NCI-H446 (cell line): ENCODE data around the gene MAMDC2.
"Not testable (repeated sequence)": the region's sequence is repeated elsewhere in the genome, so short reads cannot be mapped to it uniquely, and the experiment has no call there.

ENCODE experiments used
- DNase-seq, 2 experiments: peaks; one replicate each; lab custom pipeline; 2025; lab: John Stamatoyannopoulos, UW

MAMDC2 gene

DNA sequence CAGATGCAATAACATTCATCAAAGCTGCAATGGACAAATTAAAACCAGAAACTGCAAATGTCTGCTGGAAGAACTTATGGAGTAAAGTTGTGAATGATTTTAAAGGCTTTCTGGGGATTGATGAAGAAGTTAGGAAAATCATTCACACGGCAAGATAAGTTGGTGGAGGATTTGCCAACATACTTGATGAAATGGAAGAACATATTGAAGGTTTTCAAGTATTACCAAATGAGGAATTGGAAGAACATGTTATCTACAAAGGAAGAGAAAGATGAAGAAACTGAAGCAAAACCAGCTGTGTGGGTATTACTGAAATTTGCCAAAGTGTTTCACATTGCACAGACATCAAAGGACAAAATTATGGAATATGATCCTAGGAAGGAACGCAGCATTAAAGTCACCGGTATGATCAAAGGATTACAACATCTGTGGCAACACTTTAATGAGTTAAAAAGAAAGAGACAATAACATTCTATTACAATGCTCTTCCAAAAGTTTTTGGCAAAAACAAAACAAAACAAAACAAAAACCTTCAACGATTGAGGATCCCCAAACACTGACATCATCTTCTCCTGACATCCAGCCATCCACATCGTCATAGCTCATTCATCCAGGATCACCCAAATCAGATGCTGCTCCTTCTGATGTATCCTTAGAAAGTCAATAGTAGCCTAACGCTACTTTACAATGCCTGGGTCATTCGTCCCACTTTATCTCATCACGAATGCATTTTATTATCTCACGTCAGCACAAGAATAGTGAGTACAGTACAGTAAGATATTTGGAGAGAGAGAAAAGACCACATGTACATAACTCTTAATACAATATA is 153.8 kb downstream of the MAMDC2 start:
- no peak for DNase-seq

DNA sequence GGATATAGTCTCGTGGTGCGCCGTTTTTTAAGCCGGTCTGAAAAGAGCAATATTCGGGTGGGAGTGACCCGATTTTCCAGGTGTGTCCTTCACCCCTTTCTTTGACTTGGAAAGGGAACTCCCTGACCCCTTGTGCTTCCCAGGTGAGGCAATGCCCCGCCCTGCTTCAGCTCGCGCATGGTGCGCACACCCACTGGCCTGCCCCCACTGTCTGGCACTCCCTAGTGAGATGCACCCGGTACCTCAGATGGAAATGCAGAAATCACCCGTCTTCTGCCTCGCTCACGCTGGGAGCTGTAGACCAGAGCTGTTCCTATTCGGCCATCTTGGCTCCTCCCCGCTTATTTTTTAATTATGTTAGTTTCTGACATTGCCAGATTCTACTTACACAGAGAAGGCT is 161.1 kb downstream of the MAMDC2 start:
- not testable (repeated sequence) for DNase-seq

DNA sequence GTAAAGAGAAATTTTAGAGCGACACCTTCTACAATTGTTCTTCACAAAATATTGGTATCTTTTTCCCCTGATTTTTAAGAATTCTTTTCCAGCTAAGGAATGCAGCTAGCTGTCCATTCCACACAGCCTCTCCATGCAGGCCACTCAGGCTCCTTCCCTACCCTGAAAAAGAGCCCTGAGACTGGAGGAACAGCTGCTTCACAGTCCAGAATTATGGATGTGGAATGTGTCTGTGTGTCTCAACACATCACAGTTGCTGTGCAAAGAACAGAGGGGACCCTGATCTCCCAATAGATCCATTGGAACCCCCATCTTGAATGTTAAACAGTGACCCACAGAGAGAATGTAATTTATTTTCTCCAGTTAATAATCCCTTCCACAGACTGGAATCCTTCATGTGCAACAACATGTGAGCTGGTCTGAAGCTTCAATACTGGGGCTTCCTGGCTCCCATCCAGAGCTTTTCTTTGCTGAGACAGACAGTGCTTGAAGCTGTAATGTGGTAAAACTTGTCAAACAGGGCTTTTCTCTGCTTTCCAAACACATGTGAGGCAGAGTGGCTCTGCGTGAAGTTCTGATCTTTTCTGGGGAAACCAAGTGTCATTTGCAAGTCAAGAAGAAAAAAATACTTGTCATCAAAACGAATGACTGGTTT is 161.8 kb downstream of the MAMDC2 start:
- no peak for DNase-seq

DNA sequence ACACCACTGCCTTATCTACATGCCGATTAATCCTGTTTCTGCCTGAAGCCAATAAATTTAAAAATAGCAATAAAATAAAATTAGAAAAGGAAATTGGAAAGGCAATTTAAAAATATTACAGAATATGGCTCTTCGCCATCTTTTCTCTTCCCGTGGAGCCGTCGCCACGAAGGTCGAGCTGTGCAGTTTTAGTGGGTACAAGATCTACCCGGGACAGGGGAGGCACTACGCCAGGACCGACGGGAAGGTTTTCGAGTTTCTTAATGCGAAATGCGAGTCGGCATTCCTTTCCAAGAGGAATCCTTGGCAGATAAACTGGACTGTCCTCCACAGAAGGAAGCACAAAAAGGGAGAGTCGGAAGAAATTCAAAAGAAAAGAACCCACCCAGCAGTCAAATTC is 173.4 kb downstream of the MAMDC2 start:
- DNase-seq: no peak

DNA sequence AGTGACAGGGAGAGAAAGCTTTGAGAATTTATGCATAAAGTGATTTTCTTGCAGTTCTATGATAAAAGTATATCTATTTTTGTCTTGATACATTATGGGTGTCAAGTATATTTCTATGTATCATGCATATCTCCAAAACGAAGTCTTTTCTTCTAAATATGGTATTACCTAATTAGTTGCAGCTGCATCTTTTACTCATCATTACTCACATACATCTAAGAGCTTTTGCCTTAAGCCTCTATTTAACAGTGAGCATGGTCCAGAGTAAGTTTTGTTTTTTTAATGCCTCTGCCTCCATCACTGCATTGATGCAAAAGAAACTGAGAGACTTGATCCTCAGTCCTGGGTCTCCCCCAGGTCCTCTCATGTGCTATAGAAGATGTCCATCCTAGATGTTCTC is 175.1 kb downstream of the MAMDC2 start:
- DNase-seq: no peak

DNA sequence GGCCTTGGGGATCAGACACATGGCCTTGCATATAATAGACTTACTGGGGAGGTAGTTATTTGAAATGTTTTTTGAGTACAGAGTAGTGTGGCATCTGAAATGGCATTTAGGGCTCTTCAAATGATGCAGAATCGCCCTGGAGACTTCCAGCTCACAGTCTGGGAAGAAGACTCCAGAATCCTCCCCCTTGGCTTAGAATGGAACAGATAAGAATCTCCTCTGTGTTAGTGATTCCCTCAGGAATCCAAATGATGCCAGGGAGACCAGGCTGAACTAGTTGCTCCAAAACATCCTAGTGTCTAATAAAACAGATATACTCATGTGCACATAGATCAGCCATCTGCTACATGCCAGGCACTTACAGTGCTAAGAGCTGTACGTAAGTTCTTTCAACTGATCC is 176.6 kb downstream of the MAMDC2 start:
- DNase-seq: no peak

DNA sequence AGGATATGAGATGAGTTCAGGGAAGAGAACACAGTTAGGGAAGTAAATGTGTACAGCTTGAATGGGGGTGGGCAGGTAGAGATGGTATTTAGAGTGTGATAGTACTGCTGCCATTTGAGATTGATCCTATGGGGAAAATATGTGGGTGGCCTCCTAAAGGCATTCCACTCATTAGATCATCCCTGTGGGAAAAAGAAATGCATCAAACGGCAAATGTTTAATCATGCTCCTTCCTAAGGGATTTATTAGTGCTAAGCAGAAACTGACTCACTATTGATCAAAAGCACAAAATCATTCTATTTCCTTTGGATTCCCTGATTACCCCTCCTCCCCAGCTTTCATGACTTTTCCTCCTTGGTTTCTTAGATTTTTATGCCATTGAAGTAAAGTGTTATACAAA is 178.7 kb downstream of the MAMDC2 start:
- no peak for DNase-seq

DNA sequence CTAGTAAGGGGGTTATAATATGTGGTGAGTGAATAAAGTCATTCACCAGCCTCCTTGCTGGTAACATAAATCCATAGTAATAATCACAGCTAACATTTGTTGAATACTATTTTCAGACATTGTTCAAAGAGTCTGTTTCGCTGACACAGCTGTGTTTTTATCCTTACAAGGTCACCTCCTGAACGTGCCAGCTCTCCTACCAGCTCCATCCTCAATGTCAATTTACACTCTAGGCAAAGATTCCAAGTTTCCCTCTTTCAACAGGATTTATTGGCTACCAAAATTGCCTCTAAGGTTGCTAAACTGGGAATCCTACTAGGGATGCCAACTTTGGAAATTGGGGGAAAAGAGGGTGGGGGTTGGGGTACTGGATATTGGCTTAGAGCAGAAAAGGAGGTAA is 184.5 kb downstream of the MAMDC2 start:
- DNase-seq: peak in 1 of 2 experiments; percentile 38

DNA sequence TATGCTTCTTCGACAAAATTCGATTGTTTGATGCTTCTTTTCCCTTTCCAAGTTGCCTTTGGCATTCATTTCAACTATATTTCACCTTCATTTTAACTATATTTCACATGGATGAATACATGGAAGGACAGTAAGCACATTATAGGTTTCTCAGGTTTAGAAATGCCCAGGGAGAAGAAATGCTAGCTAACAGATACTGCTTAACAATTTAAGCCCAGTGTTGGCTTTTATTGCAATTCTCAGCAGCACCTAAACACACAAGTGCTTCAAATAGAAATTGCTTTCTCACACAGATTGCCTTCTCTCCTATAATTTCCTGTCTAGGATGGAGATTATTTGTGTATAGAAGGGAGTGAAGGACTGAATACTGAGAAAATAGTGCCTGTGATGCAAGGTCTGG is 185.0 kb downstream of the MAMDC2 start:
- DNase-seq: no peak

DNA sequence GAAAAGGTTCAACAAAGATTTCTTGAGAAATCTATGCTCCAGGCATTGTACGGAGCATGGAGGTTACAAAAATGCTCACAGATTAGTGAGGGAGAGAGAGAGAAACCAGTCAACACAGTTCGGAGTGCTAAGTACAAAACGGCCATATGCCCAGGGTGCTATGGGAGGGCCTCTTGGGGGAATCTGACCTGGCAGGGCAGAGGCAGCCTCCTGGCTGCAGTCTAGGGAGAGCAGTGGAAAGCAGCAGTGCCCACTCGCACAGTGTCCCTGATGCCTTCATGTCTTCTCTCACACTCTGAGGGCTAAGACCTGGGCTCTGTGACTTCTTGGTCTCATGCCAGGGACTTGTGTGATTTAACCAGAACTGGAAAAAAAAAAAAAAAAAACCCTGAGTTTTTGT is 185.4 kb downstream of the MAMDC2 start:
- DNase-seq: peak in 1 of 2 experiments; percentile 32

DNA sequence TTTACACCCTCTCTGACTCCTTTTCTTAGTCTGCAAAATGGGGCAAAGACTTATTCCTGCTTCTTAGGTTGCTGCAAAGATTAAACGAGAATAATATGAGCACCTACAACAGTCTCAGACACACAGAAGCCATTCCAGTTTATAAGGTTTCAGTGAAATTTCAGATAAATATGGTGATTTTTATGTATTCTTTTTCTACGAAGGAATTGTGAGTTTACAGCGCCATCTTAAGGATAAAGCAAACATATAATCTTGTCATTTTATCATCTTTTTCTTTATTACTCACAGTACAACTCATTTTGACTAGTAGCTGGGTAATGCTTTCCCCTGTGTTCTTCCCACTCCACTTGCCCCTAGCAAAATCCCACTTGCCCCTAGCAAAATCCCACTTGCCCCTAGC is 185.9 kb downstream of the MAMDC2 start:
- DNase-seq: peak; percentile 9 to 51

DNA sequence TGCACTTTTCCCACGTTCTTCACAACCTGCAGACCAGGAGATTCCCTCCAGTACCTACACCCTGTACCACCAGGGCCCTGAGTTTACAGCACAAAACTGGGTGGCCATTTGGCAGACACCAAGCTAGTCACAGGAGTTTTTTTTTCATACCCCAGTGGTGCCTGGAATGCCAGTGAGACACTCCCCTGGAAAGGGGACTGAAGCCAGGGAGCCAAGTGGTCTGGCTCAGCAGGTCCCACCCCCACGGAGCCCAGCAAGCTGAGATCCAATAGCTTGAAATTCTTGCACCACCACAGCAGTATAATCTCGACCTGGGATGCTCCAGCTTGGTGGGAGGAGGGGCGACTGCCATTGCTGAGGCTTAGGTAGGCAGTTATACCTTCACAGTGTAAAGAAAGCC is 188.8 kb downstream of the MAMDC2 start:
- DNase-seq: no peak

DNA sequence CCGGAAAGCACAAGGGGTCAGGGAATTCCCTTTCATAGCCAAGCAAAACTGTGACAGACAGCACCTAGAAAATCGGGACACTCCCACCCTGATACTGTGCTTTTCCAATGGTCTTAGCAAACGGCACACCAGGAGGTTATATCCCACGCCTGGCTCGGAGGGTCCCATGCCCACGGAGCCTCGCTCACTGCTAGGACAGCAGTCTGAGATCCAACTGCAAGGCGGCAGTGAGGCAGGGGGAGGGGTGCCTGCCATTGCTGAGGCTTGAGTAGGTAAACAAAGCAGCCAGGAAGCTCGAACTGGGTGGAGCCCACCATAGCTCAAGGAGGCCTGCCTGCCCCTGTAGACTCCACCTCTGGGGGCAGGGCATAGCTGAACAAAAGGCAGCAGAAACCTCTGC is 190.6 kb downstream of the MAMDC2 start:
- not testable (repeated sequence) for DNase-seq

DNA sequence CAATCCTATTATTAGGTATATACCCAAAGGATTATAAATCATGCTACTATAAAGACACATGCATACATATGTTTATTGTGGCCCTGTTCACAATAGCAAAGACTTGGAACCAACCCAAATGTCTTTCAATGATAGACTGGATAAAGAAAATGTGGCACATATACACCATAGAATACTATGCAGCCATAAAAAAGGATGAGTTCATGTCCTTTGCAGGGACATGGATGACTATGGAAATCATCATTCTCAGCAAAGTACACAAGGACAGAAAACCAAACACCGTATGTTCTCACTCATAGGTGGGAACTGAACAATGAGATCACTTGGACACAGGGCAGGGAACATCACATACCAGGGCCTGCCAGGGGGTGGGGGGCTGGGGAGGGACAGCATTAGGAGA is 202.3 kb downstream of the MAMDC2 start:
- not testable (repeated sequence) for DNase-seq

DNA sequence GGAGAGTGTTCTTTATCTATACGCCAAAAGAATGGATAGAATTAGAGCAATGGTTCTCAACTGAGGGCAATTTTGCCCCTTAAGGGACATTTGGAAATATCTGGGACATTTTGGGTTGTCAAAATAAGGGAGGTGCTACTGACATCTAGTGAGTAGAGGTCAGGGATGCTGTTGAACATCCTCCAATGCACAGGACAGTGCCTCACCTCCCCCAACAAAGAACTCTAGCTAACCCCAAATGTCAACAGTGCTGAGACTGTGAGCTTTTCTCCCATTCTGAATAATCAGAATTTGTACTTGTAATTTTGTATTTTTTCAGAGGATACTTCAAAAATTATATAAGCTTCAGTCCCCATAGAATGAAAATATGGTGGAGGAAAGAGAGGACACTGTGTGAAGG is 206.6 kb downstream of the MAMDC2 start:
- no peak for DNase-seq

DNA sequence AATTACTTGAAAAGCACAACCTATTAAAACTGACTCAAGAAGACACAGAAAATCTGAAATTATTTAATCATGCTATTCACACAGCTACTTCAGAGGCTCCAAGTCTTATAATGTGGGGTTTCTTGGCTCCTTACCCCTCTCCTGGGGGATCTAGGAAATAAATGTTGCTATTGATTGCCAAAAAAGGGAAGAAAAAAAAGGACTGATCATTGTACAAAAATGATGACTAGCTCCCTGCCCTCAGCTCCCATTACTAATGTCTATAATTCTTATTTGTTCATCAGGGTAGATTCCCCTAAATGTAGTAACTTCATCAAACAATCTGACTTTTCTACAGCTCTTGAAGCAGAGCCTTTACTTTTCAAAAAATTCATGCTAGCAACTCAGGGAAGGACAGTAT is 211.8 kb downstream of the MAMDC2 start:
- DNase-seq: no peak

DNA sequence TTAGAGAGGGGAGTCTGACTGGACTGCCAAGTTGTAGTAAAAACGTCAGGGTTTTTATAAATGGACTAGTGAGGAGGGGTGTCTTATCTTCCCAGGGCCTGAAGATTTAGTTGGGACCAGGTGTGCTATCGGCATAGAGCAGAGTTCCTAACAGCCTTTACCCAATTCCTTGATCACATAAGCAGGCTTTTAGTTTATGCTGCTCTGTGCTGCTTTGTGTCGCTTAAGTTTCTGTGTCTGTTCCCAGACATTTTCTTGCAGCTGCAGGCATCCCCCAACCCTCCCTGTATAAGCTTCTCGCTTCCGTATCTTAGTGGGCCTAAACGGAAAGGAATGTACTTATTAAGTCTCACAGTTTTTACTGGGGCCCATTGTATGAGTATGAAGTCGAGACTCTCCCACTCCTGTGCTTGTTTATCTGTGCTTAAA is 212.5 kb downstream of the MAMDC2 start:
- no peak for DNase-seq

DNA sequence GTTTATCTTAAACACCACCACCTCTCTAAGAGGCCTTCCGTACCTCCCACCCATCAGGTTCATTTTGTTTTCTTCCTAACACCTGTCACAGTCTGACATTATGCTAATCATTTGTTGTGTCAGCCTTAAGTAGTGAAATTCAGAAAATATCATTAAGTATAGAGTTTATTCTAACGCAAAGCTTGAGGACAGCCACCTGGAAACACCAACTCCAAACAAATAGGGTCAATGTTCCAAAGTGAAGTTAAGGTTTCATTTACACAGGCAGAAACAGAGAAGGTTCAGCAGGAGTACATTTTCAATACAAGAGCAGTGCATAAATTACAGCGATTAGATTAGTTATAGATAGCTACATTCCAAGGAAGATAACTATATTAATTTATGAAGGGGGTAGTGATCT is 213.9 kb downstream of the MAMDC2 start:
- no peak for DNase-seq

DNA sequence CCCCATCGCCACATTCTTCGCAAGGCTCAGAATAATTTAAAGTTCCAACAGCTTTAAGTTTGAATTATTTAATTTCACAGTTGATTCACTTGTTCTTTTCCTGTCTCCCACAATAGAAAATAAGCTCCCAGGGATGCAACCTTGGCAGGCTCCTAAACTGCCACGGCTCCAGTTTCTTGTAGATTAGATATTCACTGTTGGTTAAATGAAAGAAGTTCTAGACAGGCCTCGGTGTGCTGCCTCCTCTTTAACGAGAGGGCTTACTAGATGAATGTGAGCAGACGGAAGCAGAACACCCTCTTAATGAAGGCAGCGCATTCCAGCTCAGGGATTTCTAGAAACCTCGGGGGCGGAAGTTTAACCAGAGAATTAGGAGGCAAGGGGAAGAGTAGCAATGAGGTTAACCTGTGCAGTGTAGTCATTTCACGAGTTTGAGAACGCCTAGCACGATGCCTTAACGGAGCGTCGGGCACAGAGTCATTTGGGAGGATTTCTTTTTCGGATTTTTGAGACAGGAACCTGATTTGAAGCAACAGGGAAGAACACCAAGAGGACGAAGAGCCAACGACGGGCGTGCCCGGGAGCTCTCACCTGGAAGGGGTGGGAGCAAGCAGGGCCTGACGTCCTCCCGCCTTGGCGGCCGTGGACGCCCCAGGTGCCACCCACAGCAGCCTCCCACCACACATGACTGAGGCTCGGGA is 214.5 kb downstream of the MAMDC2 start:
- peak in 1 of 2 experiments; percentile 7 for DNase-seq

DNA sequence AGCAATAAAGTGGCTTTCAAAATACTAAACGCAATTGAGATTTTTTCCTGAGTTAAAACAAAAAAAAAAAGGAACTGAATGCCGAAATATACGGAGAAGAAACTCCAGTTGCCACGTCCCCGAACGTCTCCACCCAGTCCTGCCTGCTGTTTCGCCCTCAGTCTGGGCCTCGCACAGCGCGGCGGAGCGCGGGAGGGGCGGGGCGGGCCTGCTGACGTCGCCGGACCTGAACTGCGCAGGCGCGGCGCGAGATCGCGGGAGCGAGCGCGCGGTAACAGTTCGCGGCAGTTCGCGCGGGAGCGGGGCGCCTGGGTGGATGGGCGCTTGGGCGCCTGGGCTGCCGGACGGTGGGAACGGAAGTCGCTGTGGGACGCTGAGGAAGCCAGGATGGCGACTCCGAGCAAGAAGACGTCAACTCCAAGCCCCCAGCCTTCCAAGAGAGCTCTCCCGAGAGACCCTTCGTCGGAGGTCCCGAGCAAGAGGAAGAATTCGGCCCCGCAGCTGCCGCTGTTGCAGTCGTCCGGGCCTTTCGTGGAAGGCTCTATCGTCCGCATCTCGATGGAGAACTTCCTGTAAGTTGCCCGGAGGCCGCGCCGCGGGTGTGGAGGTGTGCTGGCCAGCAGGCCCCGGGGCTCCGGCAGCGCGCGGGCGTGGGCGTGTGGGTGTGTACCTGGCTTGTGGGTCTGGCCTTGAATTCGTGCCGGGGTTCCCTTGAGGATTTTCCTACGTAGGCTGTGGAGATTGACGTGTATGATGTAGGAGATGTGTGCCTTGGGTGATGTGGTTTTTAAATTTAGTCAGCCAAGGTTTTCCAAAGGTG is 215.3 kb downstream of the MAMDC2 start, which contains the start of gene SMC5:
SMC5 (plus strand) TSS at position 287 of the 820 bp plus-strand sequence; CDS start at position 388, 101 bp downstream.
- DNase-seq: peak; percentile 67 to 92

DNA sequence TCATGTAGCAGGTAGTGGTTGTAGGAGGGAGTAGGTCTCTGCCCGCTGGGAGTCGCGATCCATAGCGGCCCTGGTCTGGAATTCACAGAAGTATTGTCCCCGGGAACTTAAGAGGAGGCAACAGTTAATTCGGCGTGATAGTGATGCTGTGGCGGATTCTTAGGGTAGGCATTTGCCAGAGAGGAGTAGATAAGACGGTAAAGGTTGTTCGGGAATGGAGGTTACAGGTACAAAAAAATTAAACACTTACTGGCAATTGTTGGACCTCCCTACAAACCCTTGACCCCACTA is 215.8 kb downstream of the MAMDC2 start:
- no peak for DNase-seq

DNA sequence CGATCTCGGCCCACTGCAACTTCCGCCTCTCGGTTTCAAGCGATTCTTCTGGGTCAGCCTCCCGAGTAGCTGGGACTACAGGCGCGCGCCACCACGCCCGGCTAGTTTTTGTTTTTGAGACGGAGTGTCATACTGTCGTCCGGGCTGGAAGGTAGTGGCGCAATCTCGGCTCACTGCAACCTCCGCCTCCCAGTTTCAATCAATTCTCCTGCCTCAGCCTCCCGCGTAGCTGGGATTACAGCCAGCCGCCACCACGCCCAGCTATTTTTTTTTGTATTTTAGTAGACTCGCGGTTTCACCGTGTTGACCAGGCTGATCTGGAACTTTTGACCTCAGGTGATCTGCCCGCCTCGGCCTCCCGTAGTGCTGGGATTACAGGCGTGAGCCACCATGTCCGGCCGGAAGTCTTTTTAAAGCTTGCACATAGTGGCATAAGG is 216.4 kb downstream of the MAMDC2 start:
- DNase-seq: no peak
